Hematopoietic multipotent progenitor cell treated with erythropoietin and hydrocortisone succinate and interleukin-3 and kit ligand, for 17 days (in vitro differentiated cells): ENCODE data around the gene APLP2.
"Not testable (repeated sequence)": the region's sequence is repeated elsewhere in the genome, so short reads cannot be mapped to it uniquely, and the experiment has no call there.

ENCODE experiments used
- DNase-seq: peaks from one replicate; pipeline ENCODE4 v3.0.0-alpha.2; 2015; ENCODE audit warnings: low spot score

APLP2 gene

GRCh38 chr11:130091169-130091568 is 21.5 kb downstream of the APLP2 start:
- DNase-seq, result not testable (repeated sequence)

- peak; percentile 25 for DNase-seq
These were observed 23.0 kb downstream of the APLP2 start for GRCh38 chr11:130092661-130093060.

GRCh38 chr11:130094614-130095013 is 24.9 kb downstream of the APLP2 start:
- DNase-seq, result peak; percentile 32

GRCh38 chr11:130095326-130095725 is 25.6 kb downstream of the APLP2 start:
- DNase-seq, result peak; percentile 64

- no peak for DNase-seq
These were observed 26.3 kb downstream of the APLP2 start for GRCh38 chr11:130096042-130096441.

GRCh38 chr11:130096823-130097222 is 27.1 kb downstream of the APLP2 start:
- no peak for DNase-seq

DNA sequence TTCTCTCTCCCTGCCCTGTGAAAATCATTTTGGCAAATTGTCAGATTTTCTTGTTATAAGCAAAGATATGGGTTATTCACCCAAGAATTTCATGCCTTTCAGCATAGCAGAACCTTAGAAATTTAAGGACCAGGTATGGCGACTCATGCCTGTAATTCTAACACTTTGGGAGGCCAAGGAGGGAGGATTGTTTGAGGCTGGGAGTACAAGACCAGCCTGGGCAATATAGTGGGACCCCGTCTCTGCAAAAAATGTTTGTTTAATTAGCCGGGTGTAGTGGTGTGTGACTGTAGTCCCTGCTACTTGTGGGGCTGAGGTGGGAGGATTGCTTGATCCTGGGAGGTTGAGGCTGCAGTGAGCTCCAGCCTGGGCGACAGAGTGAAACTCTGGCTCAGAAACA is 27.6 kb downstream of the APLP2 start:
- DNase-seq, result no peak

DNA sequence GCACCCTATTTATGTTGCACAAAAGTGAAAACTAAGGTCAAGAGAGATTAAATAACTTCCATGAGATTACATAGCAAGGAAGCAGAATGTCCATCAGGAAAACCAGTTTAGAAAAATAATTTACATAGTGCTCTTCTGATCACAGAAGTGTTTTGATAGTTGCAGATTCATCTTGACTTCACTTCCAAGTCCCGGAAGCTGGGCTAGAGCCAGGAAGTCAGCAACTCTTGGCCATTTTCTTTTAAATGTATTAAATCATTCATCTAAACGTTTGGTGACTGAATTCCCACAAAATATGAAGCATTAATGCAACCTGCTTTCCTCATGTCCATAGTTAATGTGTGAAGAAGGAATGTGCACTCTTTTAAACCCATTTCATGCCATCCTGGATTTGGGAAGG is 29.7 kb downstream of the APLP2 start:
- no peak for DNase-seq

DNA sequence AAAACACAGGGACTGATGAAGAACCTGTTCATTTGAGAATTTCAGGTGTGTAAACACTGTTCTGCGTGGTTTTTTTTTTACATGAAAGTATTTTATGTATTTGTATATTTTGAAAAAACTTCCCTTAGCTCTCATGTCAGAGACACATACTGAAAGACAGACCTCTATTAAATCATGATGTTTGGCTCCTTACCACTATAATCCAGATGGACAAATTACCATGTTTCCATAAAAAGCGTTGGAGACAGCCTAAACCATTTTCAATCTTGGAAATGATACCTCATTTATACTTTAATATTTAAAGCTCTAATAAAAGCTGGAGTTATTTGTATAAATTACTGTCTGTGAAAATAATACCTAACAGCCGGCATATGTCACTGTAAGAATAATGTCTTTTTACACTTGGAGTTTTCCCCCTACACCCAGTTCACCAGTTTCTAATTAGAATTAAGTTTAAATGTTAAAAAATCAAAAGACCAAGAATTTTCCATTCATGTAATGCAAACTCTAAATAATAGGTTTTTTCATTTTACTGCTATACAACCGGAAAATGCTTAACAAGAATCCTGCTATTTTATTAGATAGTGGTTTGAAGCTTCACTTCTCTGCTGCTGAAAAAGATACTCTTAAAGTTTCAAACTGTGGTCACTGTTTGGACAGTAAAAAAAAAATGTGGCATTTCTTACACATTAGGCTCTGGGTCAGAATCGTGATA is 30.8 kb downstream of the APLP2 start:
- no peak for DNase-seq

DNA sequence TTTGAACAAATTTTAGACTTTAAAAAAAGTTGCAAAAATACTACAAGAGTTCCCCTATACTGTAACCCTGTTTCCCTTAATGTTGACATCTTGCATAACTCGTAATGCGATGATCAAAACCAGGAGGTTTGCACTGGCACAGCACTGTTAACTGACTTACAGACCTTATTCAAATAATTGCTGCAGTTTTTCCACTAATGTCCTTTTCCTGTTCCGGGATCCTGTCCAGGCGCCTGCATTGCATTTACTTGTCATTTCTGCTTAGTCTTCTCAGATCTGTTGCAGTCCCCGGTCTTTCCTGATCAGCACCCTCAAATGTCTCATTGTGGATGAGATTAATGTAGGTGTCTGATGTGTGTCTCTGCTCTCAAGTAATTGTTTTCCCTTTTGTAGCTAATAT is 32.0 kb downstream of the APLP2 start:
- DNase-seq, result no peak

DNA sequence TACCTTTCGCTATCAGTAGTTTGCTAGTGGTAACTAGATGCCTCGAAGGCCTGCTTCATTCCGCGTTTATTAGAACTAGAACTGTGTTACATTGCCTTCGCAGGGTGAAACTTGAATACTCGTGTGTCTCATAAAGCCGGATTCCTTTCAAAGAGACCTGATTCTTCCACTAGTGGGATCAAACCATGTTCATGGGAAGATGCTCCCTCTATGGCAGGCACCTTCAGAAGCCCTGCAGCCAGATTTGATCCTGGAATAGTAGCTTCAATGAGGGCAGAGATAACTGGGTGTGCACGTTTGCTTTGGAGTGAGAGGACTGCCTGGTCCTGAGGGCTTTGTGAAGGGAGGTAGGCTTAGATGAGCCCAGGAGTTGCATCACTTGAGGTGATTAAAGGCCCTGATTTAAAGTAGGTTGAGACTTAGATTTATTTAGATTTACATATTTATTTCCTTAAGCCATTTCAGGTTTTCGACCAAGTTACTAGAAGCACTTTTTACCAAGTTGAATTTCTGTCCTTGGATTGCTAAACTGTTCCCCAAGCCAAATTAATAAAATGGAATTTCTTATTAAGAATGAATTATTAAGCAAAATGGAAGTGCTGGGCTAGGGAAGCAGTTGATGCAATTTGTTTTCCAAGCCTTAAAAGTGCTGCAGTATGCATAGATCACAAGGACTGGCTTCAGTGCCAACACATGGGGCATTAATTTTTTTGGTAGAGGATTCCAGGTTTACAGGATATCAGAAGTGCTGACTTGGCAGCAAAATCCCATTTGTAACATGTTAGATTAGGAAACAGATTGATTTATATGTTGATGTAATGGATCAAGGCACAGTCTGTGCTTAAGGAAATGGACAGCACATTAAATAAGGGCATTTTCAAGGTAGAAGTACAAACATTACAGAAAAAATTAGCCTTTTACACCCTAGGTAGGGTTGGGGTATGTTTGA is 32.9 kb downstream of the APLP2 start:
- no peak for DNase-seq

- DNase-seq, result no peak
These were observed 33.7 kb downstream of the APLP2 start for GRCh38 chr11:130103296-130103814.

DNA sequence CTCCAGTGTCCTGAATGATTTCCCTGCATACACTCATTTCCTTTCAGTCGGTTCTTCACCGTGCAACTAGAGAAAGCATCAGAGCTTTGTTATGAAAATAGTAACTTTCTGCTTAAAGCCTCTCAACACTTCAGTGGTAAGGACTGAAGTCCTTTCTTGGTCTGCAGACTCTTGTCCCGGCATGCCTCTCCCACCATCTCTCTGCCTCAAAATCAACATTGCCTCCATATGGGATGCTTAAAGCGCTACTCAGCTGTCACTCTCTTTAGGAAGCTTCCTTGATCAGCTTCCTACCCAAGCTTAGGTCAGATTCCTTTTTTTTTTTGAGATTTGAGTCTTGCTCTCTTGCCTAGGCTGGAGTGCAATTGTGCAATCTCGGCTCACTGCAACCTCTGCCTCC is 36.7 kb downstream of the APLP2 start:
- DNase-seq, result no peak

DNA sequence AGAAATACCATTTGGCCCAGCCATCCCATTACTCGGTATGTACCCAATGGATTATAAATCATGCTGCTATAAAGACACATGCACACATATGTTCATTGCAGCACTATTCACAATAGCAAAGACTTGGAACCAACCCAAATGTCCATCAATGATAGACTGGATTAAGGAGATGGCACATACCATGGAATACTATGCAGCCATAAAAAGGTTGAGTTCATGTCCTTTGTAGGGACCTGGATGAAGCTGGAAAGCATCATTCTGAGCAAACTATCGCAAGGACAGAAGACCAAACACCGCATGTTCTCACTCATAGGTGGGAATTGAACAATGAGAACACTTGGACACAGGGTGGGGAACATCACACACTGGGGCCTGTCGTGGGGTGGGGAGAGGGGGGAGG is 39.0 kb downstream of the APLP2 start:
- not testable (repeated sequence) for DNase-seq

- no peak for DNase-seq
These were observed 39.7 kb downstream of the APLP2 start for GRCh38 chr11:130109386-130109785.

GRCh38 chr11:130110339-130111108 is 40.8 kb downstream of the APLP2 start:
- DNase-seq, result no peak

GRCh38 chr11:130112071-130112830 is 42.6 kb downstream of the APLP2 start:
- DNase-seq, result no peak

DNA sequence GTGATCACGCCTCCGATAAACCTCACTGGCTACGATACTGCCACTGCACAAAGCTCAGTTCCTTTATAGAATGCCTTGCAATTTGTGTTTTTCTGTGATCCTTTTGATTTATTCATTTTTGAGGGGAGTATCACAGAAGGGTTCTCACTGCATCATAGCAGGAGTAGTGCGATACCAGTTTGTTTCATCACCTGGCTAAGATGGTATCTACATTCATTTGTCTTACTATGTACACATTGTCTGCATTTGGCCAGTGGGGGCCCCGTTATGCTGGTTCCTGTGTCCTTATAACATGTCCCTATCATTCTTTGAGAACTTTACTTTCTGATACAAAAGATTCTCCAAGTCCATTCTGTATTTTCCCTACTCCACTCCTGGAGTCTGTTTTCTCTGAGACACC is 44.6 kb downstream of the APLP2 start:
- DNase-seq, result no peak

DNA sequence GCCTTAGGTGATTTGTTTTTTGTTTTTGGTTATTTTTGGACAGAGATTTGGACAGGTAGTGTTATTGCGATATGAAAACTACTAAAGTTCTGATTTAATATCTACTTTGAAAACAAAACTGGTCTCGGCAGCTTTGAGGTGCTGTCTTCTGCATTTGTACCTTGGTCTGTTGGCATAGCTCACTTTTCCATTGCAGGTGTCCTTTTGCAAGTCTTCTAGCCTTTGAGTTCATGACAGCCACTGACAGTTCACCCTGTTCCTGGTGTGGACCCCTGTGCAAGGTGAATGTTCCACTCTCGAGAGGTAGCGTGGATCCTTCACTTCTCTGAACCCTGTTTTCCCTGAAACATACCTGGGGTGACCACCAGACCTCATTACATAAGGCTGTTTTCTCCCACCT is 45.0 kb downstream of the APLP2 start:
- no peak for DNase-seq

DNA sequence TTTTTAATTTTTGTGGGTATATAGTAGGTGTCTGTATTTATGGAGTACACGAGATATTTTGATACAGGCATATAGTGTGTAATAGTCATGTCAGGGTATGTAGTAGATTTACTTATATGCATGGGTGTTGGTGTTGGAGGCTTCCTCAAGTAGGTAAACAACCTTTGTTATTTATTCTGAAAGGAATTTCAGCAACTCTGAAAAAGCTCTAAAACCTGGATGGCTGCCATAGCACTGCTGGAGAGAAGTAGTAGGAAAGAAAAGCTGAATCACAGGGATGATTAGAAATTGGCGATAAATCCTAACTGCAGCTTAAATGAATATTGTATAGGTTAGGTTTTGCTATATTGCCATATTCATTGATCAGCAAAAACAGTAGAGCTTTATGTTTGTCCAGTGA is 45.5 kb downstream of the APLP2 start:
- DNase-seq, result peak; percentile 68

GRCh38 chr11:130118165-130118564 is 48.5 kb downstream of the APLP2 start:
- DNase-seq, result no peak
